Cardiac septum (tissue), 1 donor: ENCODE results near the gene TENM4. TPM values are rescaled to one million over a fixed set of nuclear protein-coding genes. Genes with fewer than 3 reads are reported as not detected.
"Not testable (repeated sequence)": the region's sequence is repeated elsewhere in the genome, so short reads cannot be mapped to it uniquely, and the experiment has no call there.

Experiments used
- DNase-seq: peaks from one replicate; pipeline ENCODE4 v3.0.0-alpha.2; 2020; ENCODE audit warnings: low spot score
- intact Hi-C: fragments of 100-400 bp; cut with DNase I; formaldehyde crosslinking; loops from one replicate; pipeline ENCODE4 v1.14.0; 2022
- total RNA-seq: library from RNA; stranded (reverse); fragmentation: NEBNext Ultra II Directional; extraction: Animal tissue kit (Norgen Biotek cat#: 25700); gene quantifications from one replicate; pipeline ENCODE4 v1.2.1, GENCODE V29; 2021
- donor health status: DM: no; HTN: no; CAD: no.

The TENM4 gene
- total RNA-seq, 1 donor from 2014 or later: 3.4 TPM

DNA sequence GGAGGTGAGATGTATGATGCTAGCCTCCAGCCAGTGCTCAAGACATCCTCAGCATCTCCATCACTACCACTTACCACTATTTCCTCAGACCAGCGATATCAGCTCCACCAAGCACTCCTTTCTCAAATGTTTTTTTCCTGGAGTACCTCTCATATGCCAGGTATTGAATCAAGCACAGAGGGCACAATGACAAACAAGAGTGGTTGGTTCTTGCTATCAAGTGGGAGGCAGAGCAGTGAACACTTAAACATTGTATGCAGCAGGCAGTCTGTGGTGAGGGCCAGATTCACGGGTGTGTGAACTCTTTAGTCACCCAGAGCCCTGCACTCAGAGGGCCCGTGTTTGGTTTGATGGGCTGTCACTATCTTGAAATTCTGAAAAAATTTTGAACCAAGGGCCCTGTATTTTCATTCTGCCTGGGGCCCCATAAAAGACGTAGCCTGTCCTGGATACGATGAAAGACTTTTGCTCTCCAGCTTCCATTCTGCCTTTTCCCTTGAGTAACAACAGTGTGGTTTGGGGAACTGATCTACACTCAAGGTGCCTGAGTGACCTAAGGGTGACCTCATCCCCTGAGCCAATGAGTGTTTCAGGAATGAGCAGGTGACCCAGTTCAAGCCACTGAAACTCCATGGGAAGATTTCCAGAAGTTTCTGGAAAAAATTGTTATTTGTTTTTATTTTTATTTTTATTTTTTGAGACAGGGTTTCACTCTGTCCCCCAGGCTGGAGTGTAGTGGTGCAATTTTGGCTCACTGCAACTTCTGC, 517.8 kb downstream of the TENM4 start:
- intact Hi-C loops: no loop called here
- no peak for DNase-seq

DNA sequence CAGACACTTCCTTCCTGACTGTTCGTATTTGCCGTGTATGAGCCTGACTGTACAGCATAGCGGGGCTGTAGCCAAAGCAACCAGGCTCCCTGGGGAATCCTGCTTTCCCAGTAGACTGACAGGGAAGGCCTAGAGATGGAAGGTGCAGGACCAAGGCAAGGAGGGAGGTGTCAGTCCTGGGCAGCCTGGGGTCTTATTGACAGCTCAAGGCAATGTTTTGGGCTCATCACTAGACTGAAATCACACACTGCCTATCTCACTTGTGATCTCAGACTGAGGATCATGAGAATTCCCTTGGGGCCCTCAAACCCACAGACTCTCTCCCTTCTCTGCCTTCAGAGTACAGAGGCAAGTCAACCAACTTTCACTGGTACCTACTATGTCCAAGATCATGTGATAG, 519.3 kb downstream of the TENM4 start:
- intact Hi-C loops: no loop called here
- no peak for DNase-seq

DNA sequence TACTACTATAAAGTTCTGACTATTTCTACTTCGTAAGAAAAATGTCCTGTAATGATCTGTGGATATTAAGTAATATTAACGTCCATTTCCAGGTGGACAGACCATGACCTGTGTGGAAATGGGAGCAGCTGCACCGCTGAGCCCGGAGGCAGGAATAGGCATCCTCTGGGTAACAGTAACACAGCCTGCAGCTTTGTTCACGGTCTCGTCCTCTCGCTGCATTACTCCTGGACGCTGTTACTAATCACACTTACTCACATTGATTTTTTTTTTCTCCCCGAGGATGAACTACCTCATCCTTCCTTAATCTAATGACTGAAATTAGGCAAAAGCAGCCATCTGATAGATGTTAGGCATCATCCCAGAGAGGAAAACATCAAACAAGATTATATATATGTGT, 520.5 kb downstream of the TENM4 start:
- intact Hi-C loops: no loop called here
- DNase-seq: no peak

DNA sequence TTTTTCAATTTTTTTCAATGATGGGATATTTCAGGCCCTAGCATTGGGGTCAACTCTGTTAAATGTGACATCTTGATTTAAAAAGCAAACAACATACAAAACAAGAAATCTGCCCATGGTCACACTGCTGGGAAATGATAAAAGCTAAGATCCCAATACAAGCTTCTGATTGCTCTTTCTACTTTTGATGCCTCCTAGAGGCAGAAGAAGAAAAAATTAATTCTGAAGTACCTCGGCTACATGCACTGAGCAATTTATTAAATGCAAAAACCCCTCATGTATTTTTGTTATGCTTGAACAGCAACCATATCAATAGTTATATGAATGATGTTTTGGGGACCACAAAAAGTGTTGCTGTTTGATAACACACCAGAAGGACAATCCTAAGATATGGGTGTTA, 524.1 kb downstream of the TENM4 start:
- intact Hi-C loops: no loop called here
- no peak for DNase-seq

DNA sequence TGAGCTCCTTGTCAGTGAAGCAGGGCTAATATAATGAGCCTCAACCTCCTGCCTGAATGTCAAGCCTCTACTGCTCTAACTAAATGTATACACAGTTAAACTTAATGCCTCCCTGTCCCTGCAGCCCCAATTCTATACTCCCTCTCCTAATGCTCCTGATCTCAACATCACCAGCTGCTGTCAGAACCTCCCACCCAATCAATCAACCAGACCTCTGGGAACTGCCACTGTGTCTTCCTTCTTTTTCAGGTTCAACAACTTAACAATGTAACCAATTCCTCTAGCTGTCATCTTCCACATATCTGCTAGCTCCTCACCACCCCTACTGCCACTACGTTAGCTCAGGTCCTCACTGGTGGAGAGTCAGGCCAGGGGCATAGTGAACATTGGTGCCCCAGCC, 526.3 kb downstream of the TENM4 start:
- intact Hi-C loops: loop anchor here (5.0 kb wide), 1 partner anchor 282 kb away; no protein-coding TSS in a partner anchor
- no peak for DNase-seq

DNA sequence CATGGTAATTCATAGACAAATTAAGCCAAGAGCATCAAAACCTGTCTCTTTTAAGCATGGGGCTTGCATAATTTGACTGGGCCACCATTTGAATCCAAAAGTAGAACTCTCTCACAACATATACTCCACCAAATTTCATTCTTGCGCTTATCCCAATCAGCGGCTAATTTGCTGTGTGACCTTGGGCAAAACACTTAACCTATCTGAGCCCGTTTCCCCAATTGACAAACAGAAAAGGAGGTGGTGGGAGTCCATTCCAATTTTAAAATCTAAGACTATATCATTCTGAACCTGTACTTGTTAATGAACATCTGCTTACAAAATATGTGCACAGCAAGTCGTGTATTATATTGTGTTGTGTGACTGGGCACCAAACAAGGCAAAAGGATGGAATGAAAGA, 528.1 kb downstream of the TENM4 start:
- intact Hi-C loops: loop anchor here (5.0 kb wide), 1 partner anchor 280 kb away; no protein-coding TSS in a partner anchor
- DNase-seq: no peak

DNA sequence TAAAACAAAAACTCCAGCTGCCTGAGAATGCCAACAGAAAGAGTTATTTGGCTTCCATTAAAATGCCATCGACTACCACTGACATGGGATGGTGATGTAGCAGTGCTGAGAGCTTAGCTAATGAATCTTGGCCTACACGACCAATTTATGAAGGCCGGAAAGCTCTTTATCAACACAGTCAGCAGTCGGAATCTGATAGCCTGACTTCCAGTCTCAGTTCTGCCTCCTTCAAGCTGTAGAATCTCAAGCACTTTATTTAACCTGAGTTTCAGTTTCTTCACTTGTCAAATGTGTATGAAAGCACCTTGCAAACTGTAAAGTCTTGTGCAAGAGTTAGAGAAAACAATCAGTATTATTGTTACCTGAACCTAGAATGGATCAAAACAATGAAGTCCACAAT, 530.5 kb downstream of the TENM4 start:
- intact Hi-C loops: loop anchor here (5.0 kb wide), 1 partner anchor 278 kb away; no protein-coding TSS in a partner anchor
- no peak for DNase-seq

DNA sequence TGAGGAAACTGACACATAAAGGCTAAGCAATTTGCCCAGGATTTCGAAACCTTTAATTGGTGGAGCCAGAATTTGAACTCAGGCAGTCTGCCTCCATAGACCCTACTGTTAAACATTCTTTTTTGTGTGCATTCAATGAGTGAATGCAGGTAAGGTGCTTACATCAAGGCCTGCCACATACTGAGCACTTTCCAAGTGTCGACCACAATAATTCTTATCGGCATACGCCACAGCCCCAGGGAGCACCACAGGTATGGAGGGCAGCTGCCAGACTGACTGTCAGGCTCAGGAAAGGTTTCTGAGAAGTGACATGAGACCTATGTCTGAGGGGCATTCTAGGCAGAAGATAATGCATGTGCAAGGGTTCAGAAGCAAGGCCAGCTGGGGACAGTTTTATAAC, 531.4 kb downstream of the TENM4 start:
- intact Hi-C loops: no loop called here
- DNase-seq: no peak

DNA sequence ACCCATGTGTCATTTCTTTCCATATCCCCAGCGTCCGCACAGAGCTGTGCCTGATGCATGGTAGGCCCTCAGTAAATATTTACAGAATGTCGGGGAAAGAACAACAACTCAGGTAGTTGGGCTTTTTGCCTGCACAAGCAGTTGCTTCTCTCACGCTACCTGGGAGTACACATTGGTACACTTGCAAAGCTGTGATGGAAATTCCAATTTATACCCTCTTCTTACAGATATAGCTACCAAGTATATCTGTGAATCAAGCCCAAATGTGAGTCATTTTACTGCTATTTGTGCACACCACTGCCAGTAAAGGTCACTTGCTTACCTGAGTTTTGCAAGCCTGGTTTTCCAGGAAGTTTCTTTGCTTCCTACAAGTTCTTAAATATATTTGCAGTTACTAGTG, 533.2 kb downstream of the TENM4 start:
- DNase-seq: no peak
- intact Hi-C loops: no loop called here

DNA sequence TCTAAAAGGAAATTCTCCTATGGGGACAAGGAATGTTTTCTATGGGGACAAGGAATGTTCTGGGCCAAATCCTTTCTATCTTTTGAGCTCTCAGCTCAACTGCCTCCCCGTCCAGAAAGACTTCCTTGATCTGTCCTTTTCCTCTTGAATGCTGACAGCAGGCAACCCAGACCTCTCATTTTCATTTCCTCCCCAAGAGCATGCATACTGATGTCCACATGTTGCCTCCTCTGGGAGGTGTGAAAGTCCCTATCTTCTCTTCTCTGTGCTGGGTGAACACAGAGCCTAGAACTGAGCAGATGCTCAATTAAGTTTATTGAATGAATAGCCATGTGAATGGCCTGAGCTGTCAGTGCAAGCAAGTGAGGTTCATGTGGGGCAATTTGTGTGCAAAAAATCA, 534.3 kb downstream of the TENM4 start:
- intact Hi-C loops: no loop called here
- DNase-seq: no peak

DNA sequence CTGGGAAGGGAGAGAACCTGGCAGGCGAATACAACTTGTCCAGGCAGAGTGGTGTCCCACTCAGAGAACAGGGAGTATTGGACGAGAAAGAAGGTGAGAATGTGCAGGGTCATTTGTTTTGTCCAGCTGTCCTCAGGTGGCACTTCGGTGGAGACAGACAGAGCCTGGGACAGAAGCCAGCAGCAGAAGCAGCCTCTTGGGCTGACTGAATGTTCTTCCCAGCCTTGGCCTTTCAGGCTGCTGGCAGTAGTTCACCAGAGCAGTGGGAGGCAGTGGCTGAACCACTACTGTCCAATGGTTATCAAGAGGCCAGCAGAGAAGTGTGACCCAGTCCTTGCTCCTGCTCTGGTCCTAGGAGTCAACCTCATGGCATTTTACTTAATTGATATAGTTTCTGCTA, 535.1 kb downstream of the TENM4 start:
- no peak for DNase-seq
- intact Hi-C loops: no loop called here

DNA sequence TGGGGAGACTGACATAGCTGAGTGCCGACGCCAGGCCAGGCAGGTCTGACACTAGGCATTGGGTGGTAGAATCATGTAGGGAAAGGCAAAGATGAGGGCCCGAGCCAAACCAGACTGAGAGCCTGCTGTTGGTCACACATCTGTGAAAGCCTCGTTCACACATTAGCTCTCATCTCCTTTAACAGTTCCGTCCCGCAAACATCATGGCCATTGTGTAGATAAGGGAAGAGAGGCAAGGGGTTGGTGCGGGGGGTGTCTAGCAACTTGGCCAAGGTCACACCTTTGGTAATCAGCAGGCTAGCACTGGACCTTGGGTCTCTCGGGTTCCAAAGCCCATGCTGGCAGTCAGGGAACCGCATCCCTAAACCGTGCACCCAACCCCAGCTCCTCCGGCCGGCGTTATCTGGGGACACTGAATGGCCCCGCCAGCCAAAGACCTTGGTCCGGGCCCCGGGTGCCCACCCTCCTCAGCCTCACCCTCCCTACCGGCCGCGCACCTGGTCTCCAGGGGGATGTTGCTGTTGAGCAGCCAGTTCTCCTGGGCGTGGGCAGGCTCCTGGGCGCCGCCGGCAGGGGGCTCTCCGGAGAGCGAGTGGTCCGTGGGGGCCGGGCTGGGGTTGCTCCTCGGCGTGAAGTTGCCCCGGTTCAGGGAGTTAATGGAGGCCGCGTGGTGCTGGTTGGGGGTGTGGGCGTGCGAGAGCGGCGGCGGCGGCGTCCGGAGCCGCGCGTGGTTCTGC, 537.9 kb downstream of the TENM4 start:
- no peak for DNase-seq
- intact Hi-C loops: no loop called here

DNA sequence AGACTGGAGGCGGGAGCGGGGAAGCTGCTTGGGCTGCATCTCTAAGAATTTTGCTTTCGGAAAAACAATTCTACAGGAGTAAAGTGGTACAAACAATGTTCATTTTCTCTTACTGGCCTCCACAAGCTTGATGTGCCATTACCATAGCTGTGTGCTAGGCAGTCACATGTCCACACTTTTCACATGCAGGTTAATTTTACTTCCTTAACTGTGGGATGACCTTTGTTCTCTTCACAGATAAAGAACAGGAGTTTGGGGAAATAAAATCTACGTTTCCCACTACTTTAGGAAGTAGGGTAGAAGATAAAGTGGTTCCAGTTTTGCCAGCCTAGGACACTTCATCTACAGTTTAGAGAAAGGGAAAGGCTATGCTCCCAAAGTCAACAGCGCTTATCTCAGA, 539.0 kb downstream of the TENM4 start:
- intact Hi-C loops: no loop called here
- no peak for DNase-seq

DNA sequence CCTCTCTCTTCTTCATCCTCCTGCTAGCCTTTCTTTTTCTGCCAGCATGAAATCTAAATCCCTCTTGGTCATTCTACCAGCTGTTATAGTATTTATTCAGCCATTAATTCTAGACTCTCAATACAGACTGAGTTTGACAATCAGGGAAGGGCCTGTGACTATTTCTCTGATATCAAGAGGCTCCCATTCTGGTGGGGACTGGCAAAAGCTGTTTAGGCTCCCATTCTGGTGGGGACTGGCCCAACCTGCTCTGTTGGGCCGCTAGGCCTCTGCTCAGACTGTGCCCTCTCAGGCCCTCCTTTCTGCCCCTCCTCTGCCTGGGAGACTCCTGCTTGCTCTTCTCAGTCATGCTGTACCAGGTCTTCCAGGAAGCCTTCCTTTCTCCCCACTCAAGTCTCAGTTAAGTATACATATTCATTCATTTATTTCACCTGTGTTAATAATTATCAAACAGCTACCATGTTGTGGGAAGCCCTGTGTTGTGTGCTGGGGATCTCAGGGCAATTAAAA, 542.5 kb downstream of the TENM4 start:
- DNase-seq: no peak

DNA sequence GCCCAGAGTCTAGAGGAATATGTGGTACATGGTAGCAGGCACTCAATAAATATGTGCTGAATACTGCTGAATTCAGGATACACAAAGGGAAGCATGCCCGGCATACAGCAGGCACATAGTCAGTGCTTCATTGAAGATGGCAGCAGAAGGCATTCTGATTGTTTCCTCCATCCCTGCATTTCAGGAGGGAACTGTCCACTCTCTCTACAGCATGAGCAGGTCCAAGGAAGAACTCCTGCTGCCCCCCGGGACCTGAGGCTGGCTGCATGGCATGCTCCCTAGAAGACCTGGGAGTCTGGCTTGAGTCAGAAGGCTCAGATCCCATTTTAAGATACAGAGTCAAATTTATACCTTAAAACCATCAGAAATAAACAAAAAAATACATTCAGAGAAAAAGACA, 546.8 kb downstream of the TENM4 start:
- DNase-seq: no peak
- intact Hi-C loops: no loop called here

More for the DNA sequence above, 542.5 kb downstream of the TENM4 start:
- intact Hi-C loops: no loop called here

DNA sequence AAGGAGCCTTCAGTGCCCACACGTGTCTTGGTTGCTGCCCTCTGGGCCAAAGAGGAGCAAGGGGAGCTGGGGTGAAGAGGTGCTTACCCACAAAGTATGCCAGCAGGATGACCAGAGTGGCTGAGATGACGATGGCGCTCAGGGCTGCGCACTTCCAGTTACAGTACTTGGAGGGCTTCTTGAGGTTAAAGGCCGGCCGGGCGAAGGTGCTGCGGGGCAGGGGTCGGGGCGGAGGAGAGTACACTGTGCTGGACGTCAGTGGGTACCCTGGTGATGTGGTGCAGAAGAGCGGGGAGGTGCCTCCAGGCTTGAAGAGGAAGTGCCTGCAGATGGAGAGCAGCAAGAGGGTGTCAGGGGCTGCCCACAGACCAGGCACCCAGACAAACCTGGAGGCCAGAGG, 551.1 kb downstream of the TENM4 start:
- intact Hi-C loops: no loop called here
- DNase-seq: no peak

DNA sequence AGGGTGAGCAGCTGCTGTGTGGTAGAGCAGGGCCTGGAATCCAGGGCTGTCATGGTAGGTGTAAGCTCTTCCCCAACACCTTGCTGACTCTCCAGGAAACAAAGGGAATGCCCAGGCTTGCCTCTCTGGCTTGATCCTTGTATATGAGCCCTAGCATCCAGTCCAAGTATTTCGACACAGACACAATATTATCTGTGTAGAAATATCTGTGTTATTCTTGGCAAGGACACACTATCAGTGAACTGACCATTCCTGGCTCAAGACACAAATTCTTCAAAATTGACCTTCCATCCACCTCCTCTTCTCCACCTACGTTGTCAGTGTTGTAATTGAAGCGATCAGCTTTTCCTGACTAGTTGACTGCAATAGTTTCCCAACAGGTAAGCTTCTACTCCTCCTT, 554.2 kb downstream of the TENM4 start:
- intact Hi-C loops: no loop called here
- no peak for DNase-seq

DNA sequence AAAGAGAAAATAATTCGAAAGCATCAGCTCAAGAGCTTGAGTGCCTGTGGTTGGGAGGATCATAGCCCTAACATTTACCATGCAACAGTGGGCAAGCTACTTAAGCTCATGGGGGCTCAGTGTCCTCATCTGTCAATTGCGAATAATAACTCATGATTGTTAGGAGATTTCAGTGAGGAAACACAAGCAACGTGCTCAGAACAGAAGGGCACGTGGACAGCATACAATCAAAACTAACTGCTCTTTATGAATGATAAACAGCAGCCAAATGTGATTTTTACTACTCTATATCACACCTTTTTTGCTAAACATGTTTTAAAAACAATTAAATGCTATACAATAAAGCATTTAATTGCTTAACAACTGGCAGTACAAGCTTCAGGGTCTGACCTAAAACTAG, 556.1 kb downstream of the TENM4 start:
- DNase-seq: no peak
- intact Hi-C loops: no loop called here

DNA sequence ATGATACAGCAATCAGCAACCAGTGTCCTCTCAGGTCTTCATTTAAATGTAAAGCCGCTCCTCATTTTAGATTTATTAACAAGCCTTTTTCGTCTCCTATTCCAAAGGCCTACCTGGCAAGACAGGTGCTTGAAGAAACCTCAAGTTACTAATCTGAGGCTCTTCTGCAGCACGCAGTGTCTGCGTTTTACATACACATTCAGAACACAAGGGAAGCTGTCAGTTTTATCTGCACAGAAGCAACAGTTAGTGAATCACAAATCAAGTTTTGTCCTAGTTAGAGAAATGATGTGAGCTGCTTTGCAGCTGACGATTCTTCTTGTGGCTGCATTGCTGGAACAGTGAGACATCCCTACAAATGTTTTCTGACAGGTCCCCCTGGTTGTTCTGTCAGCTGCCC, 557.3 kb downstream of the TENM4 start:
- intact Hi-C loops: no loop called here
- no peak for DNase-seq

DNA sequence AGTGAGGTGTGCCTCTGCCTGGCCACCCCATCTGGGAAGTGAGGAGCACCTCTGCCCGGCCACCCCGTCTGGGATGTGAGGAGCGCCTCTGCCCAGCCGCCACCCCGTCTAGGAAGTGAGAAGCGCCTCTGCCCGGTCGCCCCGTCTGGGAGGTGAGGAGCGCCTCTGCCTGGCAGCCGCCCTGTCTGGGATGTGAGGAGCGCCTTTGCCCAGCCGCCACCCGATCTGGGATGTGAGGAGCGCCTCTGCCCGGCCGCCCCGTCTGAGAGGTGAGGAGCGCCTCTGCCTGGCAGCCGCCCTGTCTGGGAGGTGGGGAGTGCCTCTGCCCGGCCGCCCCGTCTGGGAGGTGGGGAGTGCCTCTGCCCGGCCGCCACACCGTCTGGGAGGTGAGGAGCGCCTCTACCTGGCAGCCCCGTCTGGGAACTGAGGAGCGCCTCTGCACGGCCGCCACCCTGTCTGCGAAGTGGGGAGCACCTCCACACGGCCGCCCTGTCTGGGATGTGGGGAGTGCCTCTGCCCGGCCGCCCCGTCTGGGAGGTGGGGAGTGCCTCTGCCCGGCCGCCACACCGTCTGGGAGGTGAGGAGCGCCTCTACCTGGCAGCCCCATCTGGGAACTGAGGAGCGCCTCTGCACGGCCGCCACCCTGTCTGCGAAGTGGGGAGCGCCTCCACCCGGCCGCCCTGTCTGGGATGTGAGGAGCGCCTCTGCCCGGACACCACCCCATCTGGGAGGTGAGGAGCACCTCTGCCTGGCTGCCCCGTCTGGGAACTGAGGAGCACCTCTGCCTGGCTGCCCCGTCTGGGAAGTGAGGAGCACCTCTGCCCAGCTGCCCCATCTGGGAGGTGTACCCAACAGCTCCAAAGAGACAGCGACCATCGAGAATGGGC, 561.5 kb downstream of the TENM4 start:
- intact Hi-C loops, DNase-seq: not testable (repeated sequence)
